Endodermal cell (in vitro differentiated cells): ENCODE data around the gene ADAM15. TPM values are rescaled to one million over a fixed set of nuclear protein-coding genes. Genes with fewer than 3 reads are reported as not detected.

Experiments used
- DNase-seq: peaks from one replicate; pipeline ENCODE4 v3.0.0-alpha.2; 2017
- H3K27ac ChIP-seq: 2 replicates; pipeline ENCODE4 v1.5.1; 2013; ENCODE audit warnings: mild to moderate bottlenecking, low read depth, low read length, moderate library complexity
- H3K27me3 ChIP-seq: 2 replicates; pipeline ENCODE4 v1.6.1; 2013; ENCODE audit warnings: mild to moderate bottlenecking, low read length, moderate library complexity; ENCODE audit not compliant: insufficient read depth, control insufficient read depth, poor library complexity, severe bottlenecking
- H3K36me3 ChIP-seq: 2 replicates; pipeline ENCODE4 v1.7.0; 2013; ENCODE audit warnings: mild to moderate bottlenecking, low read length, moderate library complexity; ENCODE audit not compliant: control insufficient read depth, insufficient read depth
- H3K4me1 ChIP-seq: one replicate; pipeline ENCODE4 v1.7.0; 2013; ENCODE audit warnings: low read length; ENCODE audit not compliant: control insufficient read depth, insufficient read depth
- H3K4me3 ChIP-seq: 2 replicates; pipeline ENCODE4 v1.5.1; 2013; ENCODE audit warnings: mild to moderate bottlenecking, low read length, moderate library complexity
- H3K9ac ChIP-seq: 2 replicates; pipeline ENCODE4 v1.6.1; 2013; ENCODE audit warnings: mild to moderate bottlenecking, low read length, moderate library complexity; ENCODE audit not compliant: poor library complexity, severe bottlenecking; ENCODE audit errors: extremely low read depth
- H3K9me3 ChIP-seq: 2 replicates; pipeline ENCODE4 v1.6.1; 2013; ENCODE audit warnings: mild to moderate bottlenecking, low read length, moderate library complexity; ENCODE audit not compliant: control insufficient read depth
- H3K27ac Mint-ChIP-seq: 2 replicates; pipeline ENCODE4 v1.8.0; 2020; ENCODE audit warnings: mixed read lengths
- H3K27me3 Mint-ChIP-seq: 2 replicates; pipeline ENCODE4 v1.8.0; 2021; ENCODE audit warnings: mild to moderate bottlenecking, mixed read lengths; ENCODE audit not compliant: insufficient read depth
- H3K36me3 Mint-ChIP-seq: 2 replicates; pipeline ENCODE4 v1.8.0; 2020; ENCODE audit warnings: low read depth, mixed read lengths
- H3K4me1 Mint-ChIP-seq: 2 replicates; pipeline ENCODE4 v1.8.0; 2020; ENCODE audit warnings: mixed read lengths
- H3K4me3 Mint-ChIP-seq: 2 replicates; pipeline ENCODE4 v1.8.0; 2020; ENCODE audit warnings: mild to moderate bottlenecking, moderate library complexity, mixed read lengths
- H3K9me3 Mint-ChIP-seq: 2 replicates; pipeline ENCODE4 v1.8.0; 2020; ENCODE audit warnings: mild to moderate bottlenecking, mixed read lengths
- CTCF ChIP-seq: fragments of 200-600 bp; sonication (generic); conservative IDR thresholded peaks from 2 replicates; pipeline ENCODE4 v1.5.0; 2021; ENCODE audit warnings: antibody characterized with exemption, mild to moderate bottlenecking
- WGBS, 2 experiments: methylation state at CpG; one replicate each; pipeline versions ENCODE4 v1.1.5 to v1.1.7; 2013; ENCODE audit warnings: missing lambda C conversion rate in 2 of 2, mixed read lengths in 1 of 2; ENCODE audit not compliant: insufficient coverage in 1 of 2, insufficient read length in 1 of 2; 5-methylcytosine and 5-hydroxymethylcytosine counted together
- total RNA-seq, 2 donors: library from RNA; stranded (reverse); fragmentation: NEBNext Ultra II Directional in 1 of 2; extraction: Animal tissue kit (Norgen Biotek cat#: 25700) in 1 of 2; gene quantifications; 2 replicates in 1 of 2; 3 replicates in 1 of 2; pipeline ENCODE4 v1.2.1, GENCODE V29; 2021

Gene ADAM15
- total RNA-seq, 2 donors from 2014 or later, result 13.4 to 16.5 TPM

- peaks cover 23% of the 10 kb centered on the region for H3K36me3 Mint-ChIP-seq
- H3K4me3 Mint-ChIP-seq, result no peak overlapping the region
- Histone ChIP-seq H3K9ac (no peak overlapping the region), H3K36me3 (peaks cover 14% of the 10 kb centered on the region), H3K27ac (no peak overlapping the region), H3K4me1 (peaks cover 18% of the 10 kb centered on the region), H3K9me3 (no peaks in the 10 kb centered on the region), H3K4me3 (no peak overlapping the region), H3K27me3 (peaks cover 25% of the 10 kb centered on the region)
- no peak overlapping the region for H3K27ac Mint-ChIP-seq
- H3K9me3 Mint-ChIP-seq, result no peaks in the 10 kb centered on the region
- no peak for TF ChIP-seq CTCF
- H3K27me3 Mint-ChIP-seq, result peaks cover 24% of the 10 kb centered on the region
- peaks cover 26% of the 10 kb centered on the region for H3K4me1 Mint-ChIP-seq
- DNase-seq, result no peak
- 88% methylated on average over 3 of the region's 3 CpGs; no CpG with 5 or more reads in 1 of the 2 experiments for WGBS, 2 experiments
These were observed 17.5 kb downstream of the ADAM15 start for GRCh38 chr1:155068599-155068998.

- Mint-ChIP-seq H3K4me1 (peaks cover 24% of the 10 kb centered on the region), H3K9me3 (no peaks in the 10 kb centered on the region), H3K27me3 (peaks cover 33% of the 10 kb centered on the region), H3K36me3 (peaks cover 23% of the 10 kb centered on the region), H3K27ac (no peak overlapping the region), H3K4me3 (peak overlapping the region; percentile 40)
- Histone ChIP-seq H3K27me3 (peaks cover 29% of the 10 kb centered on the region), H3K27ac (peak overlapping the region; percentile 29), H3K9ac (no peak overlapping the region), H3K36me3 (peaks cover 14% of the 10 kb centered on the region), H3K4me1 (peaks cover 18% of the 10 kb centered on the region), H3K4me3 (no peak overlapping the region), H3K9me3 (no peaks in the 10 kb centered on the region)
- no peak for TF ChIP-seq CTCF
- peak; percentile 76 for DNase-seq
- 69% methylated on average over 7 of the region's 7 CpGs; no CpG with 5 or more reads in 1 of the 2 experiments for WGBS, 2 experiments
These were observed 18.5 kb downstream of the ADAM15 start for GRCh38 chr1:155069551-155070157.

GRCh38 chr1:155070158-155070621, 19.1 kb downstream of the ADAM15 start:
- Histone ChIP-seq H3K36me3 (peaks cover 14% of the 10 kb centered on the region), H3K4me3 (peak overlapping the region; percentile 76), H3K27me3 (peaks cover 29% of the 10 kb centered on the region), H3K9ac (no peak overlapping the region), H3K9me3 (no peaks in the 10 kb centered on the region), H3K27ac (no peak overlapping the region), H3K4me1 (peaks cover 12% of the 10 kb centered on the region)
- Mint-ChIP-seq H3K27me3 (peaks cover 38% of the 10 kb centered on the region), H3K27ac (no peak overlapping the region), H3K36me3 (peaks cover 23% of the 10 kb centered on the region), H3K4me1 (peaks cover 19% of the 10 kb centered on the region), H3K4me3 (peak overlapping the region; percentile 40), H3K9me3 (no peaks in the 10 kb centered on the region)
- TF ChIP-seq CTCF, result no peak
- WGBS, 2 experiments, result 20 to 33% methylated on average over 2 to 23 of the region's 28 CpGs
- DNase-seq, result peak; percentile 65
